GM12878 (cell line): Measurements from ENCODE around the gene USP4. TPM values are rescaled to one million over a fixed set of nuclear protein-coding genes. Genes with fewer than 3 reads are reported as not detected.
A peak's percentile ranks its signal among the peaks of the same experiment; 100 is the strongest.

ENCODE experiments used
- BCL3 ChIP-seq: IDR thresholded peaks from 2 replicates; pipeline ENCODE4 v1.6.1; 2011; ENCODE audit warnings: borderline replicate concordance, low read depth, mild to moderate bottlenecking, moderate library complexity, low read length; ENCODE audit not compliant: insufficient read depth, poor library complexity, severe bottlenecking
- BCLAF1 ChIP-seq: fragments of 450-650 bp; IDR thresholded peaks from 2 replicates; pipeline ENCODE4 v1.6.1; 2017; ENCODE audit warnings: antibody characterized with exemption, mild to moderate bottlenecking, moderate library complexity
- CEBPB ChIP-seq, 2 experiments: fragments of 150-350 bp in 1 of 2; IDR thresholded peaks; 2 replicates each; pipeline ENCODE4 v1.6.1; 2012 to 2014; ENCODE audit warnings: low read depth in 2 of 2, low read length in 2 of 2, borderline replicate concordance in 1 of 2, inconsistent platforms in 1 of 2
- CHD4 ChIP-seq: fragments of 200-600 bp; sonication (generic); IDR thresholded peaks from 2 replicates; pipeline ENCODE4 v1.6.1; 2016; ENCODE audit warnings: mild to moderate bottlenecking
- CREM ChIP-seq: IDR thresholded peaks from 2 replicates; pipeline ENCODE4 v1.6.1; 2014; ENCODE audit warnings: antibody characterized with exemption, low read depth
- EGR1 ChIP-seq, 2 experiments: IDR thresholded peaks; 1 replicate in 1 of 2; 2 replicates in 1 of 2; pipeline ENCODE4 v1.6.1; 2011 to 2012; ENCODE audit warnings: low read depth in 2 of 2, low read length in 2 of 2, borderline replicate concordance in 1 of 2, mild to moderate bottlenecking in 1 of 2, moderate library complexity in 1 of 2
- ESRRA ChIP-seq: IDR thresholded peaks from 2 replicates; pipeline ENCODE4 v1.6.1; 2012; ENCODE audit warnings: mild to moderate bottlenecking, low read length, improper control_type of control experiment
- FOXK2 ChIP-seq: fragments of 450-650 bp; IDR thresholded peaks from 2 replicates; pipeline ENCODE4 v1.6.1; 2017; ENCODE audit warnings: mild to moderate bottlenecking, moderate library complexity
- GABPA ChIP-seq: IDR thresholded peaks from 2 replicates; pipeline ENCODE4 v1.6.1; 2014; ENCODE audit warnings: antibody characterized with exemption, low read depth, mild to moderate bottlenecking, inconsistent platforms
- IRF4 ChIP-seq: IDR thresholded peaks from 2 replicates; pipeline ENCODE4 v1.6.1; 2011; ENCODE audit warnings: low read depth, low read length
- MTA3 ChIP-seq: IDR thresholded peaks from 2 replicates; pipeline ENCODE4 v1.6.1; 2012; ENCODE audit warnings: low read length, inconsistent platforms, borderline replicate concordance
- PAX8 ChIP-seq: fragments of 450-650 bp; IDR thresholded peaks from 2 replicates; pipeline ENCODE4 v1.6.1; 2017; ENCODE audit warnings: mild to moderate bottlenecking, moderate library complexity
- POLR2AphosphoS5 ChIP-seq: IDR thresholded peaks from 2 replicates; pipeline ENCODE4 v1.6.1; 2011; ENCODE audit warnings: mild to moderate bottlenecking, low read length, inconsistent platforms
- SKIL ChIP-seq: fragments of 450-650 bp; IDR thresholded peaks from 2 replicates; pipeline ENCODE4 v1.6.1; 2017; ENCODE audit warnings: mild to moderate bottlenecking, low read depth, inconsistent platforms; ENCODE audit not compliant: poor library complexity, severe bottlenecking
- SMAD5 ChIP-seq: IDR thresholded peaks from 2 replicates; pipeline ENCODE4 v1.6.1; 2016; ENCODE audit warnings: antibody characterized with exemption, low read depth
- STAT3 ChIP-seq: IDR thresholded peaks from 2 replicates; pipeline ENCODE4 v1.6.1; 2011; ENCODE audit warnings: low read depth, low read length, improper control_type of control experiment
- TCF7 ChIP-seq: IDR thresholded peaks from 2 replicates; pipeline ENCODE4 v1.6.1; 2014; ENCODE audit warnings: antibody characterized with exemption, borderline replicate concordance
- YBX1 ChIP-seq: fragments of 450-650 bp; IDR thresholded peaks from 2 replicates; pipeline ENCODE4 v1.6.1; 2016; ENCODE audit warnings: antibody characterized with exemption
- YY1 ChIP-seq: IDR thresholded peaks from 2 replicates; pipeline ENCODE4 v1.6.1; 2011; ENCODE audit warnings: low read depth, mild to moderate bottlenecking, low read length
- polyA plus RNA-seq, 11 experiments: library from polyadenylated mRNA; depleted of rRNA in 4 of 11; unstranded in 6 of 11; stranded (reverse) in 5 of 11; fragments of >200 nt; fragmentation: Nextera tagmentation in 4 of 11; fragmentation: Illumina TruSeq in 1 of 11; extraction: Ambion mirVana in 4 of 11; extraction: Trizol in 1 of 11; gene quantifications; 1 replicate in 1 of 11; 2 replicates in 10 of 11; pipeline versions ENCODE4 v1.2.1 to v1.2.3, GENCODE V29; 2011 to 2016; ENCODE audit warnings: inconsistent platforms in 2 of 11, missing spikeins in 2 of 11, low read depth in 1 of 11
- total RNA-seq, 4 experiments: library from RNA; depleted of rRNA in 3 of 4; stranded (reverse); fragments of >200 nt in 3 of 4; fragmentation: Illumina TruSeq in 1 of 4; extraction: Trizol in 1 of 4; gene quantifications; 2 replicates each; pipeline versions ENCODE4 v1.2.1 to v1.2.3, GENCODE V29; 2013 to 2021
- TF ChIP-seq, protein P1 (sequence below): fragments of 450-650 bp; IDR thresholded peaks from 2 replicates; pipeline ENCODE4 v1.6.1; 2018; ENCODE audit warnings: borderline replicate concordance, mild to moderate bottlenecking; ENCODE audit not compliant: partially characterized antibody

Gene USP4
- total and polyA plus RNA-seq, 10 of the 15 experiments (the other 5 are each of a cell fraction or from before 2014, with no cell fraction given): 26.5 to 77.1 (median 66.0) TPM

DNA sequence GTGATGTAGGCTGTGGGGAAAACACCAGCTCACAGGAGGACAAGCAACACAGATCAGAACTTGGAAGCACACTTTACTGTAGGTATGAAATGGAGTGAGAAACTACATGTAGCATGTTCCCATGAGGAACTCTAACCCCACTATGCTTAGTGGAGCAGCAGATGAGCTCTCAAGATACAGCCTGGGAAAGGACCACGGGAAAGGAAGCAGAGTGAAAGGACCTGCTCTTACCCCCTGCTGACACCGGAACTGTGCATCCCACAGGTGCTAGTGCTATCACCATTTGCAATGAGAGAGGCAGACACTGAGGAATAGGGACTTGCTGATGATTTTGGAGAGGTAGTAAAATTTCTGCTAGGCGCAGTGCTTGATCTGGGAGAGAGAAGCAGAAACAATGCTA, 28.6 kb downstream of the USP4 start (continued):
- TF ChIP-seq IRF4 (0 out of 2 replicates have a peak, but pooled peaks have one; percentile 11), POLR2AphosphoS5 (0 out of 2 replicates have a peak, but pooled peaks have one; percentile 7), BCLAF1 (no peak), YY1 (no peak), BCL3 (peak; percentile 97), SMAD5 (no peak), CREM (no peak), SKIL (no peak), FOXK2 (no peak), TCF7 (no peak), PAX8 (no peak), MTA3 (no peak), CEBPB (IDR thresholded peaks at IDR 0.05; ENCODE audit: borderline replicate concordance in 1 of 2, low read depth in 2 of 2, low read length in 2 of 2) (no peak), ESRRA (no peak), STAT3 (no peak), YBX1 (no peak), EGR1 (IDR thresholded peaks at IDR 0.05; ENCODE audit: borderline replicate concordance in 1 of 2, low read depth in 2 of 2, low read length in 2 of 2) (no peak), GABPA (no peak), CHD4 (no peak)
- TF ChIP-seq, protein P1, sequence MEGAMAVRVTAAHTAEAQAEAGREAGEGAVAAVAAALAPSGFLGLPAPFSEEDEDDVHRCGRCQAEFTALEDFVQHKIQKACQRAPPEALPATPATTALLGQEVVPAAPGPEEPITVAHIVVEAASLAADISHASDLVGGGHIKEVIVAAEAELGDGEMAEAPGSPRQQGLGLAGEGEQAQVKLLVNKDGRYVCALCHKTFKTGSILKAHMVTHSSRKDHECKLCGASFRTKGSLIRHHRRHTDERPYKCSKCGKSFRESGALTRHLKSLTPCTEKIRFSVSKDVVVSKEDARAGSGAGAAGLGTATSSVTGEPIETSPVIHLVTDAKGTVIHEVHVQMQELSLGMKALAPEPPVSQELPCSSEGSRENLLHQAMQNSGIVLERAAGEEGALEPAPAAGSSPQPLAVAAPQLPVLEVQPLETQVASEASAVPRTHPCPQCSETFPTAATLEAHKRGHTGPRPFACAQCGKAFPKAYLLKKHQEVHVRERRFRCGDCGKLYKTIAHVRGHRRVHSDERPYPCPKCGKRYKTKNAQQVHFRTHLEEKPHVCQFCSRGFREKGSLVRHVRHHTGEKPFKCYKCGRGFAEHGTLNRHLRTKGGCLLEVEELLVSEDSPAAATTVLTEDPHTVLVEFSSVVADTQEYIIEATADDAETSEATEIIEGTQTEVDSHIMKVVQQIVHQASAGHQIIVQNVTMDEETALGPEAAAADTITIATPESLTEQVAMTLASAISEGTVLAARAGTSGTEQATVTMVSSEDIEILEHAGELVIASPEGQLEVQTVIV: no peak
